A673 (cell line): ENCODE results near the gene CLCF1. TPM values are rescaled to one million over a fixed set of nuclear protein-coding genes. Genes with fewer than 3 reads are reported as not detected.

Experiments
- BruUV-seq: library from RNA; stranded (reverse); fragments of 400-500 nt; replicated peaks from 2 replicates; lab custom pipeline; 2021; lab: Mats Ljungman, UMichigan
- CTCF ChIA-PET: fragments of 300-600 bp; sonication (Branson Sonifier 250); formaldehyde crosslinking; loops from one replicate; lab custom pipeline; 2022; ENCODE audit warnings: antibody characterized with exemption; lab: Charles Lee
- POLR2A ChIA-PET: fragments of 300-600 bp; sonication (Branson Sonifier 250); formaldehyde crosslinking; loops from one replicate; lab custom pipeline; 2022; ENCODE audit warnings: antibody characterized with exemption; ENCODE audit not compliant: low non-redundant PET; lab: Charles Lee
- DNase-seq: peaks from one replicate; pipeline ENCODE4 v3.0.0-alpha.2; 2015; ENCODE audit warnings: low spot score
- H3K27ac ChIP-seq: fragments of 200-600 bp; sonication (generic); 2 replicates; pipeline ENCODE4 v1.5.1; 2016; ENCODE audit warnings: mixed run types, low read depth, mild to moderate bottlenecking, mixed read lengths, antibody characterized with exemption, low read length; ENCODE audit not compliant: poor library complexity, severe bottlenecking
- H3K27me3 ChIP-seq: fragments of 200-600 bp; sonication (generic); replicated peaks from 2 replicates; pipeline ENCODE4 v1.6.1; 2017; ENCODE audit warnings: mixed run types, low read depth, mild to moderate bottlenecking, mixed read lengths, antibody characterized with exemption, low read length; ENCODE audit not compliant: insufficient read depth, poor library complexity
- H3K36me3 ChIP-seq: fragments of 200-600 bp; sonication (generic); 2 replicates; pipeline ENCODE4 v1.6.1; 2016; ENCODE audit warnings: mixed run types, mild to moderate bottlenecking, mixed read lengths, antibody characterized with exemption, low read length; ENCODE audit not compliant: insufficient read depth, poor library complexity, severe bottlenecking
- H3K4me1 ChIP-seq: fragments of 200-600 bp; sonication (generic); 2 replicates; pipeline ENCODE4 v1.6.1; 2017; ENCODE audit warnings: mixed run types, mild to moderate bottlenecking, mixed read lengths, antibody characterized with exemption, low read length; ENCODE audit not compliant: insufficient read depth, poor library complexity, severe bottlenecking
- H3K4me3 ChIP-seq: fragments of 200-600 bp; sonication (generic); 2 replicates; pipeline ENCODE4 v1.5.1; 2016; ENCODE audit warnings: low read depth, mixed run types, mild to moderate bottlenecking, mixed read lengths, low read length; ENCODE audit not compliant: poor library complexity, severe bottlenecking
- H3K9me3 ChIP-seq: fragments of 200-600 bp; sonication (generic); 2 replicates; pipeline ENCODE4 v1.6.1; 2016; ENCODE audit warnings: mixed run types, low read depth, mild to moderate bottlenecking, mixed read lengths, antibody characterized with exemption, low read length; ENCODE audit not compliant: poor library complexity, severe bottlenecking
- EZH2 ChIP-seq: fragments of 200-600 bp; sonication (generic); IDR thresholded peaks from 2 replicates; pipeline ENCODE4 v1.6.1; 2017; ENCODE audit warnings: borderline replicate concordance, low read depth, mild to moderate bottlenecking, mixed read lengths, antibody characterized with exemption, low read length; ENCODE audit not compliant: poor library complexity, severe bottlenecking
- intact Hi-C: fragments of 100-400 bp; cut with micrococcal nuclease; formaldehyde crosslinking; loops from one replicate; pipeline ENCODE4 v1.10.0; 2022; ENCODE audit not compliant: unreplicated experiment
- total RNA-seq: library from RNA; stranded (reverse); gene quantifications from 2 replicates; pipeline ENCODE4 v1.2.3, GENCODE V29; 2021
- TF ChIP-seq, protein P1 (sequence below): fragments of 300-800, 200-600 bp; sonication (generic); conservative IDR thresholded peaks from 2 replicates; pipeline ENCODE4 v1.5.1; 2017; ENCODE audit warnings: low read depth, mild to moderate bottlenecking, antibody characterized with exemption, low read length, moderate library complexity, mixed read lengths

Gene CLCF1
- total RNA-seq, 1 experiment from 2014 or later: 0.69 TPM

DNA sequence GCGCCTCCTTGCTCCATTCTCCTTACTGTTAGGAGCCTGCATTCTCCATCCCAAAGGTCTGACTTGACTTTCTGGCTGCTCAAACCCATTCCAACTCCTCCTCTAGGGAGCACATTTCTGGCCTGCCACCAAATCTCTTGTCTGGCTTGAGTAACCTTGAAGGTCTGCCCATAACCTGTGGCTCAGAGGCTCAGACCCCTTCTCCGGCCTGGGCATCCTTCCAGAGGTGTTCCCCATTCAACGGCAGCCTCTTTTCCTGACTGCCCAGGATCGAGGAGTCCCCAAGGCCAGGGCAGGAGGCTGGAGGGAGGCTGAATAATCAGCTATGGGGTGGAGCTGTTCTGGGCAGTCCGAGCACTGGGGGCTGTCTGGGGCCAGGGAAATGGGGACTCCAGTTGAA, 20.6 kb upstream of the CLCF1 start:
- POLR2A ChIA-PET: no interaction called here
- BruUV-seq: no TSS peak
- H3K9me3 ChIP-seq: no peaks in the 10 kb centered on the region
- no peak for DNase-seq
- H3K27me3 ChIP-seq: no peaks in the 10 kb centered on the region
- TF ChIP-seq, protein P1, sequence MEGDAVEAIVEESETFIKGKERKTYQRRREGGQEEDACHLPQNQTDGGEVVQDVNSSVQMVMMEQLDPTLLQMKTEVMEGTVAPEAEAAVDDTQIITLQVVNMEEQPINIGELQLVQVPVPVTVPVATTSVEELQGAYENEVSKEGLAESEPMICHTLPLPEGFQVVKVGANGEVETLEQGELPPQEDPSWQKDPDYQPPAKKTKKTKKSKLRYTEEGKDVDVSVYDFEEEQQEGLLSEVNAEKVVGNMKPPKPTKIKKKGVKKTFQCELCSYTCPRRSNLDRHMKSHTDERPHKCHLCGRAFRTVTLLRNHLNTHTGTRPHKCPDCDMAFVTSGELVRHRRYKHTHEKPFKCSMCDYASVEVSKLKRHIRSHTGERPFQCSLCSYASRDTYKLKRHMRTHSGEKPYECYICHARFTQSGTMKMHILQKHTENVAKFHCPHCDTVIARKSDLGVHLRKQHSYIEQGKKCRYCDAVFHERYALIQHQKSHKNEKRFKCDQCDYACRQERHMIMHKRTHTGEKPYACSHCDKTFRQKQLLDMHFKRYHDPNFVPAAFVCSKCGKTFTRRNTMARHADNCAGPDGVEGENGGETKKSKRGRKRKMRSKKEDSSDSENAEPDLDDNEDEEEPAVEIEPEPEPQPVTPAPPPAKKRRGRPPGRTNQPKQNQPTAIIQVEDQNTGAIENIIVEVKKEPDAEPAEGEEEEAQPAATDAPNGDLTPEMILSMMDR: no peak
- TF ChIP-seq EZH2: no peak
- intact Hi-C loops: loop anchor here (5.0 kb wide), 1 partner anchor 113 kb away; the partner anchor contains the start of genes CDK2AP2 and PITPNM1
- CTCF ChIA-PET: no interaction called here
- H3K36me3 ChIP-seq: peaks cover 48% of the 10 kb centered on the region
- H3K4me3 ChIP-seq: no peak overlapping the region
- H3K4me1 ChIP-seq: peaks cover 15% of the 10 kb centered on the region
- no peak overlapping the region for H3K27ac ChIP-seq

DNA sequence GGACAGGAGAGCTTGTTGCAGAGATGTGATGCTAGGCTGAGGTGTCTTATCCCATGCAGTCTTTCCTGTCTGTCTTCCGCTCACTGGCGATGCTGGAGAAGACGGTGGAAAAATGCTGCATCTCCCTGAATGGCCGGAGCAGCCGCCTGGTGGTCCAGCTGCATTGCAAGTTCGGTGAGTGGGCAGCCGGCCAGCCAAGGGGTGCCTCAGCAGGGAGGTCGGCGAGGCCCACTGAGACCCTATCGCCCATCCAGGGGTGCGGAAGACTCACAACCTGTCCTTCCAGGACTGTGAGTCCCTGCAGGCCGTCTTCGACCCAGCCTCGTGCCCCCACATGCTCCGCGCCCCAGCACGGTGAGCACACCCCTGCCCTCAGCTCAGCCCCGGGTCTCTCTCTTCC, 20.0 kb upstream of the CLCF1 start:
- Histone ChIP-seq H3K36me3 (peaks cover 42% of the 10 kb centered on the region), H3K4me3 (no peak overlapping the region), H3K9me3 (no peaks in the 10 kb centered on the region), H3K27me3 (no peaks in the 10 kb centered on the region), H3K27ac (no peak overlapping the region), H3K4me1 (peaks cover 15% of the 10 kb centered on the region)
- DNase-seq: no peak
- intact Hi-C loops: loop anchor here (5.0 kb wide), 1 partner anchor 114 kb away; the partner anchor contains the start of genes CDK2AP2 and PITPNM1
- CTCF ChIA-PET: no interaction called here
- TF ChIP-seq, protein P1: no peak
- TF ChIP-seq EZH2: no peak
- POLR2A ChIA-PET: interaction anchor here (0.5 kb wide), 1 partner anchor 20 kb away, joined by 10 read pairs; the partner anchor contains the start of gene CLCF1
- no TSS peak for BruUV-seq

DNA sequence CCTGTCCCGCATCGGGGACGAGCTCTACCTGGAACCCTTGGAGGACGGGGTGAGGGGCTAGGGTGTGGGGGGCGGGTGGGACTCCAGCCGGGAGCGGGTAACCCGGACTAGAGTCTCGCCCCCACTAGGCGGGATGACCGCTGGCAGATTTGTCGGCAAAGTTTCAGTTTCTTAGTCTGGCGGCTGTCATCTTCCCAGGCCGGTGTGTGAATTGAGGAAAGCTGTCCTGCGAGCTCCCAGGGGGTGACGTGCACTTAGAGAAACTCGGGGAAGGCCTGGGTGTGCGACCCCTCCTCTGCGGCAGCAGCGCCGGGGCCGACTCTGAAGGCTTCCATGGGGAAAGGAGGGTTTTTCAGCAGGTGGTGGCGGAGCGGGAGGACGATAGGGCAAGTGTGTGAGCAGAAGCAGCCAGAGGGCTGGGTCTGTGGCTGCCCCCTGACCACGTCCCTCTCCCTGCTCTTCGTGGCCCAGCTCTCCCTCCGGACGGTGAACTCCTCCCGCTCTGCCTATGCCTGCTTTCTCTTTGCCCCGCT, 18.9 kb upstream of the CLCF1 start:
- CTCF ChIA-PET: interaction anchor here (0.8 to 2.7 kb wide), 4 partner anchors 9 to 43 kb away, joined by 4 to 10 read pairs (median 6); partner anchors contain the start of gene PPP1CA
- POLR2A ChIA-PET: interaction anchor here (1.2 kb wide), 1 partner anchor 9 kb away, joined by 3 read pairs; the partner anchor contains the start of gene PPP1CA
- peak overlapping the region; percentile 77 for H3K4me3 ChIP-seq
- no peak for TF ChIP-seq EZH2
- TF ChIP-seq, protein P1: no peak
- H3K4me1 ChIP-seq: peaks cover 15% of the 10 kb centered on the region
- no peak for DNase-seq
- H3K27ac ChIP-seq: peak overlapping the region; percentile 89
- peaks cover 30% of the 10 kb centered on the region for H3K36me3 ChIP-seq
- intact Hi-C loops: loop anchor here (5.0 kb wide), 1 partner anchor 115 kb away; the partner anchor contains the start of genes CDK2AP2 and PITPNM1
- TSS peak; percentile 62 for BruUV-seq
- no peaks in the 10 kb centered on the region for H3K27me3 ChIP-seq
- no peaks in the 10 kb centered on the region for H3K9me3 ChIP-seq
